HG03469 (cell line): ENCODE data around the gene PPT1.
"Not testable (repeated sequence)": the region's sequence is repeated elsewhere in the genome, so short reads cannot be mapped to it uniquely, and the experiment has no call there.

Experiments used
- ATAC-seq: cut with Tn5 transposase; IDR thresholded peaks from one replicate; pipeline ENCODE4 v1.9.1; 2021; ENCODE audit warnings: mild to moderate bottlenecking, moderate library complexity, moderate number of reproducible peaks; ENCODE audit not compliant: unreplicated experiment

The PPT1 gene

GRCh38 chr1:40092706-40093639, 4.1 kb downstream of the PPT1 start:
- no peak for ATAC-seq

GRCh38 chr1:40092241-40092640, 4.8 kb downstream of the PPT1 start:
- no peak for ATAC-seq

- no peak for ATAC-seq
Measured at GRCh38 chr1:40090652-40091355, 6.2 kb downstream of the PPT1 start.

- not testable (repeated sequence) for ATAC-seq
Measured at GRCh38 chr1:40084750-40085149, 12.3 kb downstream of the PPT1 start.

GRCh38 chr1:40081871-40082270, 15.2 kb downstream of the PPT1 start:
- no peak for ATAC-seq

- no peak for ATAC-seq
Measured at GRCh38 chr1:40079774-40080400, 17.2 kb downstream of the PPT1 start.

- no peak for ATAC-seq
Measured at GRCh38 chr1:40078512-40079333, 18.3 kb downstream of the PPT1 start.

- no peak for ATAC-seq
Measured at GRCh38 chr1:40076895-40077312, 20.1 kb downstream of the PPT1 start.

- ATAC-seq, result no peak
Measured at GRCh38 chr1:40075266-40075665, 21.8 kb downstream of the PPT1 start.

GRCh38 chr1:40073062-40073461, 24.0 kb downstream of the PPT1 start:
- ATAC-seq, result no peak

GRCh38 chr1:40072142-40072541, 24.9 kb downstream of the PPT1 start:
- ATAC-seq, result no peak

- no peak for ATAC-seq
Measured at GRCh38 chr1:40067851-40068250, 29.2 kb downstream of the PPT1 start.

GRCh38 chr1:40067023-40067422, 30.0 kb downstream of the PPT1 start:
- no peak for ATAC-seq

GRCh38 chr1:40064797-40065499, 32.1 kb downstream of the PPT1 start:
- no peak for ATAC-seq

- ATAC-seq, result no peak
Measured at GRCh38 chr1:40059960-40060750, 36.9 kb downstream of the PPT1 start.

- no peak for ATAC-seq
Measured at GRCh38 chr1:40059338-40059959, 37.6 kb downstream of the PPT1 start.

GRCh38 chr1:40058453-40059337, 38.4 kb downstream of the PPT1 start:
- no peak for ATAC-seq

GRCh38 chr1:40058097-40058452, 39.0 kb downstream of the PPT1 start:
- ATAC-seq, result no peak
